Left ventricle myocardium inferior (tissue), 1 donor: Measurements from ENCODE around the gene ISLR2. TPM values are rescaled to one million over a fixed set of nuclear protein-coding genes. Genes with fewer than 3 reads are reported as not detected.

Experiments
- DNase-seq: peaks from one replicate; pipeline ENCODE4 v3.0.0-alpha.2; 2020
- H3K27ac ChIP-seq: fragments of 200-600 bp; replicated peaks from 2 replicates; pipeline ENCODE4 v1.8.0; 2021
- H3K27me3 ChIP-seq: fragments of 200-600 bp; 2 replicates; pipeline ENCODE4 v1.8.0; 2021; ENCODE audit warnings: low read depth
- H3K36me3 ChIP-seq: fragments of 200-600 bp; 2 replicates; pipeline ENCODE4 v1.8.0; 2021
- H3K4me1 ChIP-seq: fragments of 200-600 bp; 2 replicates; pipeline ENCODE4 v1.8.0; 2021
- H3K4me3 ChIP-seq: fragments of 200-600 bp; 2 replicates; pipeline ENCODE4 v1.8.0; 2021; ENCODE audit warnings: mild to moderate bottlenecking, moderate library complexity
- H3K9me3 ChIP-seq: fragments of 200-600 bp; replicated peaks from 2 replicates; pipeline ENCODE4 v1.8.0; 2021
- intact Hi-C: fragments of 100-400 bp; cut with micrococcal nuclease; formaldehyde crosslinking; loops from one replicate; pipeline ENCODE4 v1.11.0; 2022
- total RNA-seq: library from RNA; stranded (reverse); fragmentation: NEBNext Ultra II Directional; extraction: Animal tissue kit (Norgen Biotek cat#: 25700); gene quantifications from one replicate; pipeline ENCODE4 v1.2.1, GENCODE V29; 2021
- TF ChIP-seq, protein P1 (sequence below): fragments of 200-600 bp; IDR thresholded peaks from 2 replicates; pipeline ENCODE4 v1.8.0; 2021; ENCODE audit warnings: antibody characterized with exemption, mild to moderate bottlenecking, borderline replicate concordance
- donor health status: DM: no; HTN: yes; CAD: no; lungs with severe emphysema.

Gene ISLR2
- total RNA-seq, 1 donor from 2014 or later: 2.6 TPM

DNA sequence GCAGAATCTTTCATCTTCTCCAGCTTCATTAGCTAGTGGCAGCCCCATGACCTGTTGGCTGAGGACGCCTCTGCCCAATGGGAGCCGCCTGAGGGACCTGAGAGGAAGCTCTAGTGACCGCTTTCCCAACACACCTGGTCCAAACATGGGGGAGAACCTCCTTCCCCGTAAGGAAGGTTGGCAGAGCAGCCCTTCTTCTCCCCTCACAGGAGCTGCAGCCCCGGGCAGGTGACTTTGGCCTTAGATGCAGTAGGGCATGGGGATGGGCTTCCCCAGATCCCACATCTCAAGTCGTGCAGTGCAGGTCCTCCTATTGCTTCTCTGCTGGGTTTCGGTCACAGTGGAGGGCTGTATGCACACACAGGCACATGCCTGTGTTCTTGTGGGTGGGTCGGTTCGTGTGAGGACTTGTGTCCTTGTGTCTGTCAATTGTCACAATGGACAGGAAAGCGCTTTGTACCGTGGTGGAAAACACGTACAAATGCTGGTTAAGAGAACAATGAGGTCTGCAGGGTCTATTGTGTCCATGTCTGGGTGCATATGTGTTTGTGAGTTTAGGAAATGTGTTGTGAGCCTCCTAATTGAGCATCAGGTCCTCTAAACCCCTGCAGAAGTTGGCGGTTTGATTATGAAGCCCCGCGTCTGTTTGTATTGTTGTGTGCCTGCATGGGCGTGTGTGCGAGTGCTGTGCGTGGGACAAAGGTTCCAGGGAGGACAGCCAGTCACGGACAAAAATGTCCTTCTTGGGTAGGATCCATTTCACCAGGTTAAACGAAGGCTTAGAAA is 1.4 kb downstream of the ISLR2 start:
- H3K36me3 ChIP-seq: no peaks in the 10 kb centered on the region
- peak overlapping the region; percentile 83 for H3K27ac ChIP-seq
- TF ChIP-seq, protein P1, sequence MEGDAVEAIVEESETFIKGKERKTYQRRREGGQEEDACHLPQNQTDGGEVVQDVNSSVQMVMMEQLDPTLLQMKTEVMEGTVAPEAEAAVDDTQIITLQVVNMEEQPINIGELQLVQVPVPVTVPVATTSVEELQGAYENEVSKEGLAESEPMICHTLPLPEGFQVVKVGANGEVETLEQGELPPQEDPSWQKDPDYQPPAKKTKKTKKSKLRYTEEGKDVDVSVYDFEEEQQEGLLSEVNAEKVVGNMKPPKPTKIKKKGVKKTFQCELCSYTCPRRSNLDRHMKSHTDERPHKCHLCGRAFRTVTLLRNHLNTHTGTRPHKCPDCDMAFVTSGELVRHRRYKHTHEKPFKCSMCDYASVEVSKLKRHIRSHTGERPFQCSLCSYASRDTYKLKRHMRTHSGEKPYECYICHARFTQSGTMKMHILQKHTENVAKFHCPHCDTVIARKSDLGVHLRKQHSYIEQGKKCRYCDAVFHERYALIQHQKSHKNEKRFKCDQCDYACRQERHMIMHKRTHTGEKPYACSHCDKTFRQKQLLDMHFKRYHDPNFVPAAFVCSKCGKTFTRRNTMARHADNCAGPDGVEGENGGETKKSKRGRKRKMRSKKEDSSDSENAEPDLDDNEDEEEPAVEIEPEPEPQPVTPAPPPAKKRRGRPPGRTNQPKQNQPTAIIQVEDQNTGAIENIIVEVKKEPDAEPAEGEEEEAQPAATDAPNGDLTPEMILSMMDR: no peak
- H3K4me3 ChIP-seq: peak overlapping the region; percentile 66
- peaks cover 91% of the 10 kb centered on the region for H3K4me1 ChIP-seq
- intact Hi-C loops: no loop called here
- no peaks in the 10 kb centered on the region for H3K9me3 ChIP-seq
- H3K27me3 ChIP-seq: peaks cover 87% of the 10 kb centered on the region
- no peak for DNase-seq

DNA sequence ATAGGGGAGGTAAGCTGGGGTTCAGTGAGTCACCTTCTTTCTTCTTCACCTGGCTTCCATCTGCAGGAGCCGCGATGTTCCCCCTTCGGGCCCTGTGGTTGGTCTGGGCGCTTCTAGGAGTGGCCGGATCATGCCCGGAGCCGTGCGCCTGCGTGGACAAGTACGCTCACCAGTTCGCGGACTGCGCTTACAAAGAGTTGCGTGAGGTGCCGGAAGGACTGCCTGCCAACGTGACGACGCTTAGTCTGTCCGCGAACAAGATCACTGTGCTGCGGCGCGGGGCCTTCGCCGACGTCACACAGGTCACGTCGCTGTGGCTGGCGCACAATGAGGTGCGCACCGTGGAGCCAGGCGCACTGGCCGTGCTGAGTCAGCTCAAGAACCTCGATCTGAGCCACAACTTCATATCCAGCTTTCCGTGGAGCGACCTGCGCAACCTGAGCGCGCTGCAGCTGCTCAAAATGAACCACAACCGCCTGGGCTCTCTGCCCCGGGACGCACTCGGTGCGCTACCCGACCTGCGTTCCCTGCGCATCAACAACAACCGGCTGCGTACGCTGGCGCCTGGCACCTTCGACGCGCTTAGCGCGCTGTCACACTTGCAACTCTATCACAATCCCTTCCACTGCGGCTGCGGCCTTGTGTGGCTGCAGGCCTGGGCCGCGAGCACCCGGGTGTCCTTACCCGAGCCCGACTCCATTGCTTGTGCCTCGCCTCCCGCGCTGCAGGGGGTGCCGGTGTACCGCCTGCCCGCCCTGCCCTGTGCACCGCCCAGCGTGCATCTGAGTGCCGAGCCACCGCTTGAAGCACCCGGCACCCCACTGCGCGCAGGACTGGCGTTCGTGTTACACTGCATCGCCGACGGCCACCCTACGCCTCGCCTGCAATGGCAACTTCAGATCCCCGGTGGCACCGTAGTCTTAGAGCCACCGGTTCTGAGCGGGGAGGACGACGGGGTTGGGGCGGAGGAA is 2.6 kb downstream of the ISLR2 start:
- peaks cover 78% of the 10 kb centered on the region for H3K27me3 ChIP-seq
- peak overlapping the region; percentile 62 for H3K27ac ChIP-seq
- DNase-seq: no peak
- no peak overlapping the region for H3K4me3 ChIP-seq
- TF ChIP-seq, protein P1: no peak
- intact Hi-C loops: no loop called here
- H3K36me3 ChIP-seq: no peaks in the 10 kb centered on the region
- H3K4me1 ChIP-seq: peaks cover 94% of the 10 kb centered on the region
- no peaks in the 10 kb centered on the region for H3K9me3 ChIP-seq

DNA sequence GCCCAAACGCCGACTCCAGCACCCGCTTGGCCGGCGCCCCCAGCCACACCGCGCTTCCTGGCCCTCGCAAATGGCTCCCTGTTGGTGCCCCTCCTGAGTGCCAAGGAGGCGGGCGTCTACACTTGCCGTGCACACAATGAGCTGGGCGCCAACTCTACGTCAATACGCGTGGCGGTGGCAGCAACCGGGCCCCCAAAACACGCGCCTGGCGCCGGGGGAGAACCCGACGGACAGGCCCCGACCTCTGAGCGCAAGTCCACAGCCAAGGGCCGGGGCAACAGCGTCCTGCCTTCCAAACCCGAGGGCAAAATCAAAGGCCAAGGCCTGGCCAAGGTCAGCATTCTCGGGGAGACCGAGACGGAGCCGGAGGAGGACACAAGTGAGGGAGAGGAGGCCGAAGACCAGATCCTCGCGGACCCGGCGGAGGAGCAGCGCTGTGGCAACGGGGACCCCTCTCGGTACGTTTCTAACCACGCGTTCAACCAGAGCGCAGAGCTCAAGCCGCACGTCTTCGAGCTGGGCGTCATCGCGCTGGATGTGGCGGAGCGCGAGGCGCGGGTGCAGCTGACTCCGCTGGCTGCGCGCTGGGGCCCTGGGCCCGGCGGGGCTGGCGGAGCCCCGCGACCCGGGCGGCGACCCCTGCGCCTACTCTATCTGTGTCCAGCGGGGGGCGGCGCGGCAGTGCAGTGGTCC is 3.5 kb downstream of the ISLR2 start:
- Histone ChIP-seq H3K27me3 (peaks cover 69% of the 10 kb centered on the region), H3K9me3 (no peaks in the 10 kb centered on the region), H3K4me1 (peaks cover 85% of the 10 kb centered on the region), H3K27ac (no peak overlapping the region), H3K36me3 (no peaks in the 10 kb centered on the region), H3K4me3 (no peak overlapping the region)
- TF ChIP-seq, protein P1: no peak
- no peak for DNase-seq
- intact Hi-C loops: no loop called here

DNA sequence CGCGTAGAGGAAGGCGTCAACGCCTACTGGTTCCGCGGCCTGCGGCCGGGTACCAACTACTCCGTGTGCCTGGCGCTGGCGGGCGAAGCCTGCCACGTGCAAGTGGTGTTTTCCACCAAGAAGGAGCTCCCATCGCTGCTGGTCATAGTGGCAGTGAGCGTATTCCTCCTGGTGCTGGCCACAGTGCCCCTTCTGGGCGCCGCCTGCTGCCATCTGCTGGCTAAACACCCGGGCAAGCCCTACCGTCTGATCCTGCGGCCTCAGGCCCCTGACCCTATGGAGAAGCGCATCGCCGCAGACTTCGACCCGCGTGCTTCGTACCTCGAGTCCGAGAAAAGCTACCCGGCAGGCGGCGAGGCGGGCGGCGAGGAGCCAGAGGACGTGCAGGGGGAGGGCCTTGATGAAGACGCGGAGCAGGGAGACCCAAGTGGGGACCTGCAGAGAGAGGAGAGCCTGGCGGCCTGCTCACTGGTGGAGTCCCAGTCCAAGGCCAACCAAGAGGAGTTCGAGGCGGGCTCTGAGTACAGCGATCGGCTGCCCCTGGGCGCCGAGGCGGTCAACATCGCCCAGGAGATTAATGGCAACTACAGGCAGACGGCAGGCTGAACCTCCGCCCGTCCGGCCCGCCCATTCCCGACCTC is 4.1 kb downstream of the ISLR2 start:
- no peaks in the 10 kb centered on the region for H3K36me3 ChIP-seq
- H3K27ac ChIP-seq: peak overlapping the region; percentile 89
- no peak for DNase-seq
- H3K9me3 ChIP-seq: no peaks in the 10 kb centered on the region
- no peak overlapping the region for H3K4me3 ChIP-seq
- intact Hi-C loops: no loop called here
- TF ChIP-seq, protein P1: peak; percentile 62
- peaks cover 63% of the 10 kb centered on the region for H3K27me3 ChIP-seq
- H3K4me1 ChIP-seq: peaks cover 79% of the 10 kb centered on the region
